ENCODE results near the gene LINGO1. TPM values are rescaled to one million over a fixed set of nuclear protein-coding genes. Genes with fewer than 3 reads are reported as not detected.

The LINGO1 gene
- polyA plus RNA-seq, 2 of the 4 experiments (the other 2 are of a cell fraction): 2.2 to 3.3 TPM

- no peak overlapping the region for H3K27ac ChIP-seq
- H3K9me3 ChIP-seq: no peaks in the 10 kb centered on the region
- H3K4me3 ChIP-seq: no peak overlapping the region
- peaks cover 4% of the 10 kb centered on the region; the same call in 1 of the 3 replicates for H3K4me1 ChIP-seq
- no peak for ATAC-seq
- no peak for DNase-seq (ENCODE audit: low read depth in 1 of 2, low spot score in 1 of 2)
- TF ChIP-seq CBX8 (IDR thresholded peaks at IDR 0.05): no peak
- no peak for TF ChIP-seq NR3C1 (IDR thresholded peaks at IDR 0.05)
- no peak for TF ChIP-seq PHF8 (IDR thresholded peaks at IDR 0.05; ENCODE audit: borderline replicate concordance, low read depth)
- TF ChIP-seq RCOR1 (IDR thresholded peaks at IDR 0.05; ENCODE audit: low read depth, low read length): no peak
- no peak for TF ChIP-seq SREBF2 (IDR thresholded peaks at IDR 0.05)
- TF ChIP-seq ZFP36 (IDR thresholded peaks at IDR 0.05; ENCODE audit: borderline replicate concordance, partially characterized antibody): no peak
- no peak for TF ChIP-seq ZC3H11A (IDR thresholded peaks at IDR 0.05)
- no peak for TF ChIP-seq EHF (CRISPR knock-in tag; IDR thresholded peaks at IDR 0.05)
- TF ChIP-seq RAD21 (conservative IDR thresholded peaks at IDR 0.05 in 1 of 2, IDR thresholded peaks at IDR 0.05 in 1 of 2): no peak
- 93% methylated on average over 1 of the region's 7 CpGs for WGBS (ENCODE audit: missing lambda C conversion rate)
- ChIA-PET POLR2A (no interaction called here), CTCF (interaction anchor here (0.9 to 4.9 kb wide), 8 partner anchors 8 to 517 kb away, joined by 3 to 48 read pairs (median 4); partner anchors contain the start of gene LINGO1)
- no peak overlapping the region for H3K4me2 ChIP-seq
- no peak for FAIRE-seq
Measured at GRCh38 chr15:77624868-77625267, 7.8 kb downstream of the LINGO1 start.

- Histone ChIP-seq H3K9me3 (no peaks in the 10 kb centered on the region), H3K4me2 (no peak overlapping the region), H3K4me3 (no peak overlapping the region), H3K27ac (no peak overlapping the region), H3K4me1 (peaks cover 4% of the 10 kb centered on the region; the same call in 1 of the 3 replicates)
- POLR2A ChIA-PET: no interaction called here
- ATAC-seq (no peak; a peak in 1 of 6 replicates), FAIRE-seq (no peak), DNase-seq (ENCODE audit: low read depth in 1 of 2, low spot score in 1 of 2) (peak in 1 of 2 experiments; percentile 14)
- WGBS (ENCODE audit: missing lambda C conversion rate): 81% methylated on average over 11 of the region's 11 CpGs
- TF ChIP-seq MAFK (IDR thresholded peaks at IDR 0.05; ENCODE audit: partially characterized antibody) (peak; percentile 7), HOXB5 (CRISPR knock-in tag; IDR thresholded peaks at IDR 0.05) (no peak)
- CTCF ChIA-PET: interaction anchor here (2.0 to 4.9 kb wide), 4 partner anchors 7 to 197 kb away, joined by 10 to 48 read pairs (median 16); partner anchors contain the start of gene LINGO1
Measured at GRCh38 chr15:77623755-77624524, 8.8 kb downstream of the LINGO1 start.

GRCh38 chr15:77622934-77623754, 9.6 kb downstream of the LINGO1 start:
- DNase-seq (ENCODE audit: low read depth in 1 of 2, low spot score in 1 of 2) (peak in 1 of 2 experiments; percentile 15), FAIRE-seq (no peak), ATAC-seq (peak in 1 of 2 experiments; percentile 13; a peak in 3 of 6 replicates)
- H3K4me1 ChIP-seq: peaks cover 4% of the 10 kb centered on the region; the same call in 1 of the 3 replicates
- WGBS (ENCODE audit: missing lambda C conversion rate): 77% methylated on average over 18 of the region's 18 CpGs
- no peak overlapping the region for H3K27ac ChIP-seq
- H3K4me2 ChIP-seq: no peak overlapping the region
- TF ChIP-seq SMC3 (IDR thresholded peaks at IDR 0.05): no peak
- TF ChIP-seq NR3C1 (IDR thresholded peaks at IDR 0.05): no peak
- no peak for TF ChIP-seq KDM1A (IDR thresholded peaks at IDR 0.05; ENCODE audit: low read depth)
- TF ChIP-seq RCOR1 (IDR thresholded peaks at IDR 0.05; ENCODE audit: low read depth, low read length): no peak
- TF ChIP-seq ATOH8 (CRISPR knock-in tag; IDR thresholded peaks at IDR 0.05; ENCODE audit: low read depth): no peak
- no peak for TF ChIP-seq CBX2 (IDR thresholded peaks at IDR 0.05; ENCODE audit: borderline replicate concordance, low read depth)
- no peak for TF ChIP-seq PBX3 (IDR thresholded peaks at IDR 0.05)
- CTCF ChIA-PET: interaction anchor here (0.6 to 4.9 kb wide), 6 partner anchors 8 to 247 kb away, joined by 3 to 48 read pairs (median 6); partner anchors contain the start of gene LINGO1
- POLR2A ChIA-PET: no interaction called here
- no peaks in the 10 kb centered on the region for H3K9me3 ChIP-seq
- H3K4me3 ChIP-seq: no peak overlapping the region
